Stimulated activated memory B cell treated with anti-CD40 and anti-IgM and Interleukin-4, amounts not matched to agents 10 μg/mL and 1 μg/mL and 100 μg/mL, for 72 hours (primary cell): ENCODE measurements around the gene CLTRN.
A peak's percentile ranks its signal among the peaks of the same experiment; 100 is the strongest.
"Not testable (repeated sequence)": the region's sequence is repeated elsewhere in the genome, so short reads cannot be mapped to it uniquely, and the experiment has no call there.

Experiments
- ATAC-seq: fragments of 150-1000 bp; cut with Tn5 transposase; 2 replicates; pipeline ENCODE4 v1.10.0; 2021
- H3K27ac Mint-ChIP-seq: one replicate; pipeline ENCODE4 v1.8.0; 2022; ENCODE audit warnings: mild to moderate bottlenecking, mixed read lengths
- H3K27me3 Mint-ChIP-seq: one replicate; pipeline ENCODE4 v1.8.0; 2022; ENCODE audit warnings: mixed read lengths
- H3K36me3 Mint-ChIP-seq: one replicate; pipeline ENCODE4 v1.8.0; 2022; ENCODE audit warnings: mixed read lengths
- H3K4me1 Mint-ChIP-seq: one replicate; pipeline ENCODE4 v1.8.0; 2022; ENCODE audit warnings: mixed read lengths
- H3K4me3 Mint-ChIP-seq: one replicate; pipeline ENCODE4 v1.8.0; 2022; ENCODE audit warnings: mild to moderate bottlenecking, moderate library complexity, mixed read lengths
- H3K9me3 Mint-ChIP-seq: one replicate; pipeline ENCODE4 v1.8.0; 2022; ENCODE audit warnings: mixed read lengths

The CLTRN gene, protein sequence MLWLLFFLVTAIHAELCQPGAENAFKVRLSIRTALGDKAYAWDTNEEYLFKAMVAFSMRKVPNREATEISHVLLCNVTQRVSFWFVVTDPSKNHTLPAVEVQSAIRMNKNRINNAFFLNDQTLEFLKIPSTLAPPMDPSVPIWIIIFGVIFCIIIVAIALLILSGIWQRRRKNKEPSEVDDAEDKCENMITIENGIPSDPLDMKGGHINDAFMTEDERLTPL

DNA sequence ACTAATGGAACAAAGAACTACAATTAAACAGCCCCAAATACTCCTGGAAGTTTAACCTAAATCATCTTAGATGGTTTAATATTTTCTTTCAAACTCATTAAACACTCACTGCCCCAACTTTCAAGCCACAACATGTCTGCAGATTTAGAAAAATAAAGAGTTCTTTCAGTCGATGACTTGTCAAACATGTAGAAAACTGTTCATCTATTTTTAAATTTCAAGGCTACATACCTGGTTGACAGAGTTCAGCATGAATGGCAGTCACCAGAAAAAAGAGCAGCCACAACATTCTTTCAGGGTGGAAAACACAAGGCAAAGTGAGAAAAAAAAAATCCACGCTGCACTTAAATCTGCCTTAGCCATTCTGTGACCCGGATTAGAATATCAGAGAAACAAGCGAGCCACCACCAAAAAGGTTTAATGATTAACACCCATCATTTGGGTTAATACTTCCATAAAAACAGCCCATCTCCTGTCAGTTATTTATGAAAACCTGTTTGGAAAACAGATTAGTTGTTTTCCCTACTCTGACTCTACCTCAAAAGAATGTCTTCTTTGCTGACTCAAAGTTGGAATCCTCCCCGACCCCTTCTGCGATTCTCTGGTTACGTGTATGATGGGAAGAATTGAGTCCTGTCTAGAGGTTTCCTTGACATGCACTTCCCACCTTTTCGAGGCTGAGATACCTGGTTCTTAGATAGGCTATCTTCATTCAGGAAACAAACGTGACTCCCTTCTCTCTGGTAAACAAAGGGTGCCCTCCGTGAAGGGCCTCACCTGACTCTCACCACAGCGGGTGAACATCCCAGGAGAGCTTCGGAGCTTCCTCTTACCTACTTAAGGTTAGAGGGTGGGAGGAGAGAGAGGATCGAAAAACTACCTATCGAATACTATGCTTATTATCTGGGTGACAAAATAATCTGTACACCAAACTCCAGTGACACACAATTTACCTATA lies at the start of gene CLTRN:
Gene CLTRN (minus strand): TSS at position 319 of the 958 bp plus-strand sequence. CDS start 30 bp downstream, at position 289.
- H3K27me3 Mint-ChIP-seq: peaks cover 15% of the 10 kb centered on the region
- H3K36me3 Mint-ChIP-seq: no peaks in the 10 kb centered on the region
- H3K4me3 Mint-ChIP-seq: no peak within 1 kb of the TSS
- H3K4me1 Mint-ChIP-seq: no peaks in the 10 kb centered on the region
- no peaks in the 10 kb centered on the region for H3K9me3 Mint-ChIP-seq
- no peak within 1 kb of the TSS for H3K27ac Mint-ChIP-seq
- ATAC-seq: no peak

DNA sequence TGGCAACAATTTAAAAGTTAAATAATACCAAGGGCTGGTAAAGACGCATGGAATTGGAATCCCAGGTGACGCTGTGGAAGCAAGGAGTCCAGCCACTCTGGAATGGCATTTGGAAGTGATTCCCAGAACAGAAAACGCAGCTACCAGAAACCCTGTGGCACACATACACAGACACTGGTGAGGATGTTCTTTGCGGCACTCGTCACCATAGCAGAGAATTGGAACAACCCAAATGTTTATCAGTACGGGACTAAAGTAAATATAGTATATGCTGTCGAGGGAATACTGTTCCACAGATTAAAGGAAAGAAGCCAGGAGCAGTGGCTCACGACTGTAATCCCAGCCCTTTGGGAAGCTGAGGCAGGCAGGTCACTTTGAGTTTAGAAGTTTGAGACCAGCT lies 39.7 kb upstream of the CLTRN start:
- H3K27ac Mint-ChIP-seq, ATAC-seq, H3K36me3 Mint-ChIP-seq, H3K27me3 Mint-ChIP-seq, H3K4me1 Mint-ChIP-seq, H3K4me3 Mint-ChIP-seq, H3K9me3 Mint-ChIP-seq: not testable (repeated sequence)

DNA sequence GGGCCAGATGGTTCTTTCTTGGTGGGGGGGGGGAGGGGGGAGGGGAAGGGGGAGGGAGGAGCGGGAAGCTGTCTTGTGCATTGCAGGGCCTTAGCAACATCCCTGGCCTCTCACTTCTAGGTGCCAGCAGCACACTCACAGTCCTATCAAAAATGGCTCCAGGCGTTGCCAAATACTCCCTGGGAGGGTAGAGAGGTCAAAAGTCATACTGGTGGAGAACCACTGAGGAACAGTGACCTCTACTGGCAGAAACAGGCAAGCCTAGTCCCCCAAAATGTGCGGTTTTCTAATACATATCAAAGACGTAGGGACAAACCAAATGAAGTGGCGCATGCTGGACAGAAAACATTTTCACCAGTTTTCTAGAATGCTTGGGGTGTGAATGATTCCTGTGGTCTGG lies 39.2 kb upstream of the CLTRN start:
- not testable (repeated sequence) for H3K4me1 Mint-ChIP-seq, H3K9me3 Mint-ChIP-seq, H3K27ac Mint-ChIP-seq, H3K36me3 Mint-ChIP-seq, H3K27me3 Mint-ChIP-seq, ATAC-seq, H3K4me3 Mint-ChIP-seq

DNA sequence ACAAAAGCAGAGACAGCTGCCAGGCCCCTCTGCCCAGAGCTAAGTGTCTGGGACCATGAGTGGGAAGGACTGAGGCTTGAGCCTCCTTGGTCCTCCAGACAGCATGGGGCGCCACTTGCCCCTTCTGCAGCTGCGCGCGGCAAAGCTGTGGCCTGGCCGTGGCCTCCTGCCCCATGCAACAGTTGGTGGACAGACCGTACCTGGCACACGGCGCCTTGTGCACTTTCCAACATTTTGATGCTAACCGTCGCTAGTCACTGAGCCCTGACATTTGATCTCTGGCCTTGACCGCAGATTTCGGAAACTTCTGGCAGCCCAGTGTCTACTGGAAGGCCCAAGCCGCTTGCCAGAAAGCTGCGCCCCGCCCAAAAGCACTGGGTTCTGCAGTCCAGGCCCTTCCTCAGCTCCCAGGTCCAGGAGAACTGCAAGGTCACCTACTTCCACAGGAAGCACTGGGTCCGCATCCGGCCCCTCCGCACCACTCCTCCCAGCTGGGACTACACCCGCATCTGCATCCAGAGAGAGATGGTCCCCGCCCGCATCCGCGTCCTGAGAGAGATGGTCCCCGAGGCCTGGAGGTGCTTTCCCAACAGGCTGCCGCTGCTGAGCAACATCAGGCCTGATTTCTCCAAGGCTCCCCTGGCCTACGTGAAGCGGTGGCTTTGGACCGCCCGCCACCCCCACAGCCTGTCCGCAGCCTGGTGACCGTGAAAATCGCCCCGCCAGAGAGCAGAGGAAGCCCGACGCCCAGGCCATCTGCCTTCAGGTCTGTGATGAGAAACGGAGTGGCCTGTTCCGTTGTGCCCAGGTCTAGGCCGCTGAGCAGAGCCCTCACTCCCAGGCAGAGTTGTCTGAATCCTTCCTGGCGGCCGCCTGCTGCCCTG lies 38.1 kb upstream of the CLTRN start:
- Mint-ChIP-seq H3K9me3 (no peaks in the 10 kb centered on the region), H3K27ac (no peak overlapping the region), H3K4me1 (no peaks in the 10 kb centered on the region), H3K4me3 (no peak overlapping the region), H3K36me3 (no peaks in the 10 kb centered on the region), H3K27me3 (no peaks in the 10 kb centered on the region)
- ATAC-seq: no peak

DNA sequence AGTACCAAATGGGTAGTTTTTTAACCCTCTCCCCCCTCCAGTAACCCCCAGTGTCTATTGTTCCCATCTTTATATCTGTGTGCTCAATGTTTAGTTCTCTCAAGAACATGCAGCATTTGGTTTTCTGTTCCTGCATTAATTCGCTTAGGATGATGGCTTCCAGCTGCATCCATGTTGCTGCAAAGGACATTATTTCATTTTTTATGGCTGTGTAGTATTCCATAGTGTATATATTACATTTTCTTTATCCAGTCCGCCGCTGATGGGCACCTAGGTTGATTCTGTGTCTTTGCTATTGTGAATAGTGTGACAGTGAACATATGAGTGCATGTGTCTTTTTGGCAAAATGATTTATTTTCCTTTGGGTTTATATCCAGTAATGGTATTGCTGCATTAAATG lies 31.9 kb upstream of the CLTRN start:
- no peaks in the 10 kb centered on the region for H3K4me1 Mint-ChIP-seq
- no peaks in the 10 kb centered on the region for H3K27me3 Mint-ChIP-seq
- peaks cover 3% of the 10 kb centered on the region for H3K9me3 Mint-ChIP-seq
- ATAC-seq: no peak
- H3K36me3 Mint-ChIP-seq: peaks cover 19% of the 10 kb centered on the region
- no peak overlapping the region for H3K4me3 Mint-ChIP-seq
- no peak overlapping the region for H3K27ac Mint-ChIP-seq

DNA sequence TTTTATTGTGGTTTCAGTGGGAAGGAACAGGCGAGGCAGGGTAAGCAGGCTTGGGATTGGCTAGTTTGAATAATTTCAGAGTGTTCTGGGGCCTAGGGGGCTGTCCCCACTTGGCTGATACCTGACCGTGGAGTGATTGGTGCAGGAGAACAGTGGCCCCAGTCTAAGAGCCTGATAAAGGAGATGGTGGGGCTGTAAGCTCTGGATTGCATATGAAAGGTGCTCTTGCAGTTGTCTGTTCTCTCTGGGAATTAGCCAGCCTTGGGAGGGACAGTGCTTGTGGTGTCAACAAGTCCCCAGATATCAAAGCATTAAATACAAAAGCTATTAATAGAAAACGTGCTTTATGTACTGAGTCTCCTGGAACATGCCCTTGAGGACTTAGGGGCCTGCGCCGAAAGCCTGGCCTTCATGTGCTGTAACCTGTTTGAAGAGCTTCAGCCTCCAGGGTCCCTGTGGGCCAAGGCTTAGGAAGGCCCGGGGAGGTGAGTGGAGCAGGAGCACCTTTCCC lies 30.4 kb upstream of the CLTRN start:
- H3K4me1 Mint-ChIP-seq: peaks cover 9% of the 10 kb centered on the region
- H3K36me3 Mint-ChIP-seq: peaks cover 30% of the 10 kb centered on the region
- no peak overlapping the region for H3K4me3 Mint-ChIP-seq
- peaks cover 3% of the 10 kb centered on the region for H3K9me3 Mint-ChIP-seq
- no peaks in the 10 kb centered on the region for H3K27me3 Mint-ChIP-seq
- no peak overlapping the region for H3K27ac Mint-ChIP-seq
- ATAC-seq: no peak

DNA sequence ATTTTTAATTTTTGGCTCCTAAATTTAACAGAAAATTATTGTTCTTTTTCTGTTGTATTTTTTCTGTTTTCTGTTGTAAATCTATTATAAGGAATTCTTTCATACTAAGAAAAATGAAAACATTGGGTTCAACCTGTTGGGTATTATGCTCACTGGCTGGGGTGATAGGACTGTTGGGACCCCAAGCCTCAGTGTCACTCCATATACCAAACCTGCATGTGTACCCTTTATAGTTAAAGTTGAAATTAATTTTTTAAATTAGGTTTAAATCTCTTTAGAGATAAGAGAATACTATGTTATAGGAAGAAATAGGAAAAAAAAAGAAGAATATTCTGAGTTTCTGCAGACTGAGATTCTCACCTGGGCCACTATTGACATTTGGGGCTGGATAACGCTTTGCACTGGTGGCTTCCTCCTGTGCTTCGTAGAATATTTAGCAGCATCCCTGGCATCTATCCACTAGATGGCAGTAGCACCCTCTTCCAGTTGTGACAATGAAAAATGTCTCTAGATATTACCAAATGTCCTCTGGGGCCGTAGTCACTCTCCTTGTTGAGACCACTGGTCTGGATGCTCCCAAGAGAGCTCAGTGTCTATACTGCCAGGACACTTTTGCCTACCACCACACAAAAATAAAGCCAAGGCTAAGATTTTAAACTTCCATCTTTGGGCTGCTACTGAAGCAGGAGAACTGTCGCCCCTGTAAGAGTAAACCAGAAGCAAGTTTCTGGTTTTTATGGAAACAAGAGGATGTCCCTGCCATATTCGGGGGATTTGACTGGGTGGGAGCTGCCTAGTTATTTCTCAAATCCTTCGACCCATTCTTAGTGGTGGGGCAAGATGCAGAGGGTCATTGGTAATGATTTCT lies 22.4 kb upstream of the CLTRN start:
- Mint-ChIP-seq H3K27ac (no peak overlapping the region), H3K4me3 (no peak overlapping the region)

DNA sequence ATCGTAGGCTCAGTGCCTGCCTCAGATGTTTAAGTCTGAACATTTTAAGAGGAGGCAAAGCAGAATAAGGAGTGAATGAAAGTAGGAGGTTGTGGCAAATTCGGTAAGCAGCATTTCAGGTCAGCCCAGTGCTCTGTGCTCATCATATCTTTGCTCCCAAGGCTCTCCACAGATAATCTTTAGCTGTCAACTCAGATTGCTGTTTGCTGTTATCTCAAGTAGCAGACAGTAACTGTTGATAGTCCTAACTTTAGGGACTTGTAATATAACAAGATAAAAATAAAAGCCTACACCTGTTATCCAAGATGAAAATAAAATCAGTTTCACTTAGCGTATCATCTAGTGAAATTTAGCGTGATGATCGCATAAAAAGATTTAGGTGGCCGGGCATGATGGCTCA lies 18.6 kb upstream of the CLTRN start:
- H3K36me3 Mint-ChIP-seq: peaks cover 6% of the 10 kb centered on the region
- no peak overlapping the region for H3K27ac Mint-ChIP-seq
- H3K27me3 Mint-ChIP-seq: no peaks in the 10 kb centered on the region
- H3K4me1 Mint-ChIP-seq: peaks cover 7% of the 10 kb centered on the region
- no peak for ATAC-seq
- H3K4me3 Mint-ChIP-seq: no peak overlapping the region
- H3K9me3 Mint-ChIP-seq: no peaks in the 10 kb centered on the region

More for the DNA sequence above, 22.4 kb upstream of the CLTRN start:
- Mint-ChIP-seq H3K36me3 (peaks cover 11% of the 10 kb centered on the region), H3K9me3 (no peaks in the 10 kb centered on the region), H3K27me3 (no peaks in the 10 kb centered on the region), H3K4me1 (peaks cover 9% of the 10 kb centered on the region)
- no peak for ATAC-seq

DNA sequence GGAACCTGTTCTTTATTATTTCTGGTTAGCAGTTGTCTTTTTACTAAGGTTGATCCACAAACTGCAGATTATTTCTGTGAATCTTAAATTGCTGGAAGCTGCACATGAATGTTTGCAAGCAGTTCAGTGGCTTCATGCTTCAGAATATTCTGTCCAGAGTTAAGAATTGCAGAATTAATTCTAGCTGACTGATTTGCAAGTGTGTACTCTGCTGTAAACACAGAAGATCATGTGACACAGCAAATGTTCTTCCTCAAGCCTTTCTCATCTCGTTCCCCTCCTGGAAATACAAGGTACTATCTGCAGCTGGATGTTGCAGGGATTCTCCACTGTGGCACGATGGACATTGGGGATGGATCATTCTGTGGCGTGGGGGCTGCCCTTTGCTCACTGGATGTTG lies 16.8 kb upstream of the CLTRN start:
- H3K36me3 Mint-ChIP-seq: peaks cover 6% of the 10 kb centered on the region
- H3K4me1 Mint-ChIP-seq: peaks cover 7% of the 10 kb centered on the region
- H3K9me3 Mint-ChIP-seq: no peaks in the 10 kb centered on the region
- no peak overlapping the region for H3K4me3 Mint-ChIP-seq
- H3K27ac Mint-ChIP-seq: no peak overlapping the region
- no peaks in the 10 kb centered on the region for H3K27me3 Mint-ChIP-seq
- ATAC-seq: no peak

DNA sequence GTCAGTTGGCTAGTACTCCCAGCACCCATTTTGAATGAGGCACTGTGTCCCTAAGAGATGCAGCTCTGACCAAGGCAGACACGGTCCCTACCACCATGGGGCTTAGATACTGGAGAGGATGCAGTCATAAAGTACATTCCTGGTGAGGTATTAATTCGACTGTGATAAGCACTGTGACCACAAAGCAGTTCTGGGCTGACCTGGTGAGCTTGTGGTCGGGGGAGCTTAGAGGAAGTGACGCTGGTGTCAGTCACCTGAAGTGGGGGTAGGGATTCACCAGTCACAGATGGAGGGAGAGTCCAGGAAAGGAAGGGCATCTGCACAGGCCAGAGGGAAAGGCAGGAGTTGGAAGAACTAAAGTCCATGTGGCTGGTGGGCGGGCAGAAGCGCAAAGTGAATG lies 15.8 kb upstream of the CLTRN start:
- peaks cover 7% of the 10 kb centered on the region for H3K4me1 Mint-ChIP-seq
- H3K27me3 Mint-ChIP-seq: no peaks in the 10 kb centered on the region
- peak overlapping the region; percentile 69 for H3K27ac Mint-ChIP-seq
- no peak for ATAC-seq
- no peak overlapping the region for H3K4me3 Mint-ChIP-seq
- peaks cover 6% of the 10 kb centered on the region for H3K36me3 Mint-ChIP-seq
- H3K9me3 Mint-ChIP-seq: no peaks in the 10 kb centered on the region

DNA sequence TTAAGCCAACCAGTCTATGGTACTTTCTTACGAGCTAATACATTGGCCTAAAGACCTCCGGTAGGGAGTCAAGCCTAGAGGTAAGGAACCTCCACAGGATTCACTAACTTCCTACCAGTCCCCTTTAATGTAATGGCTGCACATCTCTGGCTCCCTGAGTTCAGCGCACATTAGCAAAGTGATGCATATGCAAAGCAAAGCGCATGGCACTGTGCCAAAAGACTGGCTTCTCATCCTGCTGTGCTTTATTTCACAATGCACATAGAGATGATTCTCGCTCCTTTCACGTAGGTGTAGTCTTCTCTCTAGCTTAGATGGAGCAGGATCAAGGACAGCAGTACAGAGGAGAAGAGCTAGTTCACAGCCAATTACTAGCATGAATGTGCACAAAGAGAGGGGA lies 14.6 kb upstream of the CLTRN start:
- no peak for ATAC-seq
- peaks cover 6% of the 10 kb centered on the region for H3K36me3 Mint-ChIP-seq
- no peaks in the 10 kb centered on the region for H3K27me3 Mint-ChIP-seq
- H3K4me3 Mint-ChIP-seq: no peak overlapping the region
- no peak overlapping the region for H3K27ac Mint-ChIP-seq
- H3K4me1 Mint-ChIP-seq: peaks cover 8% of the 10 kb centered on the region
- no peaks in the 10 kb centered on the region for H3K9me3 Mint-ChIP-seq

DNA sequence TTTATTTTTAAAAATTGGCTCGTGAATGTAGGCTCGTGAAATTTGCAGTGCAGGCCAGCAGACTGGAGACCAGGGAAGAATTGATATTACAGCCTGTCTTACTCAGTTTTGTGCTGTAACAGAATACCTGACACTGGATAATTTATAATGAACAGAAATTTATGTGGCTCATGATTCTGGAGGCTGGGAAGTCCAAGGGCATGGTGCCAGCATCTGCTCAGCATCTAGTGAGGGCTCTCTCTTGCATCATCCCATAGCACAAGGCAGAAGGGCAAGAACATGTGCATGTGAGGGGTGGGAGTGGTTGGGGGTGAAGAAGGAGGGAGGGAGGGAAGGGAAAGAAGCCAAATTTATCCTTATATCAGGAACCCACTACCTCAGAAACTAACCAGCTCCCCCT lies 13.7 kb upstream of the CLTRN start:
- Mint-ChIP-seq H3K4me3 (no peak overlapping the region), H3K9me3 (no peaks in the 10 kb centered on the region), H3K36me3 (peaks cover 6% of the 10 kb centered on the region), H3K27ac (no peak overlapping the region), H3K4me1 (peaks cover 12% of the 10 kb centered on the region), H3K27me3 (no peaks in the 10 kb centered on the region)
- no peak for ATAC-seq

DNA sequence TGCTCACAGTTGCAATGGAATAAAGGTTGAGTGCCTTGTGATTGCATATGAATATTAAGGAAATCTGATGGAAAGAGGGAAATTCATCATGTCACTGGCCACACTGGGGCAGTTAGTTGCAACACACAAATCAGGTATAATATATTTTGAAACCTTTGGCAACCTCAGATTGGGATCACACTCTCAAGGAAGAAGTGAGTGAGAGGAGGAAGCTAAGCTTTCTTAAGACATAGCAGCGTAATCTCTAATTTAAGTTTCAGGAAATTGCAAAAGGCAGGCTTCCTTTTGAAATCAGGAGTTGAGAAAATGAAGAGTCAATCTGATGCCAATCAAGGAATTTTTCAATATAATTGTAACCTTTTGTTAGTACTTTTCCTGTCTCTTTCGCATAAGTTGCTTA lies 12.3 kb upstream of the CLTRN start:
- Mint-ChIP-seq H3K4me3 (no peak overlapping the region), H3K27me3 (no peaks in the 10 kb centered on the region), H3K9me3 (no peaks in the 10 kb centered on the region), H3K4me1 (peaks cover 12% of the 10 kb centered on the region), H3K27ac (no peak overlapping the region), H3K36me3 (peaks cover 6% of the 10 kb centered on the region)
- no peak for ATAC-seq

DNA sequence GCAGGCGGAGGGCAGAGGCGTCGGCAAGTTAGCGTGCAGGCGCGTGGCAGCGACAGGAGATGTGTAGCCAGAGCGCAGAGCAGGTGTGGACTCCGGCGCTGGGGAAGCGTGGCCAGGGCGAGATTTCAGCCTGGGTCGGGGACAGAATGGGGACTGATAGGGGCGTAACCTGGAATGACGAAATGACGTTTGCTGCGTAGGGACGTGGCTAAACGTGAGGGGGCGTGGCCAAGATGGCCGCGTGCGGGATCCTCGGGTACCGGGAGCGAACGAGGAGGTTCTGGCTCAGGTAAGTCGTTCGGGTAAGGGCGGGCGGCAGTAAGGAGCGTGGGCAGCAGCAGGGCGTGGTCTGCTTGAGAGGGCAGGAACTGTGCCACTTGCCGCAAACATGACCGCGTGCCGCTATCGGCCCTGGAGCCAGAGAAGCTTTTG lies 10.9 kb upstream of the CLTRN start:
- no peaks in the 10 kb centered on the region for H3K9me3 Mint-ChIP-seq
- H3K4me1 Mint-ChIP-seq: peaks cover 9% of the 10 kb centered on the region
- H3K27ac Mint-ChIP-seq: no peak overlapping the region
- ATAC-seq: peak; percentile 86
- peaks cover 4% of the 10 kb centered on the region for H3K36me3 Mint-ChIP-seq
- H3K27me3 Mint-ChIP-seq: no peaks in the 10 kb centered on the region
- H3K4me3 Mint-ChIP-seq: no peak overlapping the region
